GM18907 (cell line): ENCODE measurements around the gene MOGAT1.

ENCODE experiments used
- ATAC-seq: cut with Tn5 transposase; IDR thresholded peaks from one replicate; pipeline ENCODE4 v1.9.1; 2021; ENCODE audit warnings: mild to moderate bottlenecking, moderate library complexity; ENCODE audit not compliant: unreplicated experiment

The MOGAT1 gene, protein sequence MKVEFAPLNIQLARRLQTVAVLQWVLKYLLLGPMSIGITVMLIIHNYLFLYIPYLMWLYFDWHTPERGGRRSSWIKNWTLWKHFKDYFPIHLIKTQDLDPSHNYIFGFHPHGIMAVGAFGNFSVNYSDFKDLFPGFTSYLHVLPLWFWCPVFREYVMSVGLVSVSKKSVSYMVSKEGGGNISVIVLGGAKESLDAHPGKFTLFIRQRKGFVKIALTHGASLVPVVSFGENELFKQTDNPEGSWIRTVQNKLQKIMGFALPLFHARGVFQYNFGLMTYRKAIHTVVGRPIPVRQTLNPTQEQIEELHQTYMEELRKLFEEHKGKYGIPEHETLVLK

DNA sequence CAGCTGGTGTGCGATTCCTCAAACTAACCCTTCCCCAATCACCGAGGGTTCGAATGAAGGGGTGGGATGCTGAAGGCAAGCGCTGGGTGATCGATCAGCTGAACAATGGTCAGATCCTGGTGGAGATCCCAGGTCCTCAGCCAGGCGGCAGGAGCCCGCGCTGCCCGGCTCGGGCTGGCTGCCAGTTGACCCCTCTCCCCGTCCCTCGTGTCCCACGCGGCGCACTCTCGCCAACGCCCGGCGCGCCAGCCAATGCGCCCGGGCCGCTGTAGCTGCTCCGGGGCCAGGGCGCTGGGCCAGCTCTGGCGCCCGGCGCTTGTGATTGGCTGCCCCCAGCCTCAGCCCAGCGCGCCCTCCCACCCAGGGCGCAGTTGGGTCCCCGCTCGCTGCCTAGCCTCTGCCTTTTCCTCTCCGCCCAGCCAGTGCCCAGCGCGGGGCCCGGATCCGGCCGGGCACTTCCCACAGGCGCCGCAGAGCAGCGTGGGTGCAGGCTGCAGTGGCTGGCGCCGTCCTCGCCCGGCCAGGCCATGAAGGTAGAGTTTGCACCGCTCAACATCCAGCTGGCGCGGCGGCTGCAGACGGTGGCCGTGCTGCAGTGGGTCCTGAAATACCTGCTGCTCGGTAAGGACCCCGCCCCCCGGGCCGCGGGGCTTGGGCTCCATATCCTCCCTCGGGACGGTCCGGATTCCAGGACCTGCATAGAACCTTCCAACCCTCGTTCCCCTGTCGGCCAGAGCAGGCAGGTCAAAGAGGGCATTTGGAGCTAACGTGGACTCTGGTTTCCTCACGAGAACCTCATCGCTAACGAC is at the start of gene MOGAT1:
MOGAT1 (plus strand) TSS at position 400 of the 809 bp plus-strand sequence; CDS start at position 528, 128 bp downstream.
- ATAC-seq, result no peak

DNA sequence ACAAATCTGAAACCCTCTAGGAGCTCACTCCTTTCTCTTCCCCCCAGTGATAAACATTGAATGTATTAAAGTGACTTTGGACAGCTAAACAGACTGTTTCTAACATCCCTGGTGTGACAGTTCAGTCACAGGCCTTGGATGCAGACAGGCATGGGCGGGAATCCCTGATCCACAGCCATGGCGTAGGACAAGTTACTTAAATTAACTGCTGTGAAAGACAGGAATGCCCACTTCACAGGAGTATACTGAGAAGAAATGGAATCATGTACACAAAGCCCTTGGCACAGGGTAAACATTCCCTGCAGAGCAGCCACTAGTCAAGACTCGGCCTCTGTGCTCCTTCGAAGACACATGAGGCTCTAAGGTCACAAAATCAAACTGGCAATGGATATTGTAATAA is 49.6 kb upstream of the MOGAT1 start:
- ATAC-seq, result no peak

DNA sequence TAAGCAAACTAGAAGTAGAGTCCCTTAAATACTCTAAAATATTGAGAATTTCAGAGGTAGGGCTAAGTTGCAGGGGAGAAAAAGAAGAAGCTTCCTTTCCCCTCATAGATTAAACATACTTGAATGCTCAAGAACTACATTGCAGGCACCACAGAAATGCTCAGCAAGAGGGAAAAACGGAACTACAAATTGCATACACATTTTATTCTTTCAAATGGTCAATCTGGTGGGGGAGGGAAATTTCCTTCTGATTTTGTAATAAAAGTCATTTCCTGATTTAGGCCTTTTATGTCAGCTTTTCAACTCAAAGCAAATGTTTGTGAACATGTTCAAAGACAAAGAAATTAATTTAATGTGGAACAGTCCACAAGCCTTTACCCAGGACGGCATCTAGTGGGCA is 48.5 kb upstream of the MOGAT1 start:
- ATAC-seq, result no peak

DNA sequence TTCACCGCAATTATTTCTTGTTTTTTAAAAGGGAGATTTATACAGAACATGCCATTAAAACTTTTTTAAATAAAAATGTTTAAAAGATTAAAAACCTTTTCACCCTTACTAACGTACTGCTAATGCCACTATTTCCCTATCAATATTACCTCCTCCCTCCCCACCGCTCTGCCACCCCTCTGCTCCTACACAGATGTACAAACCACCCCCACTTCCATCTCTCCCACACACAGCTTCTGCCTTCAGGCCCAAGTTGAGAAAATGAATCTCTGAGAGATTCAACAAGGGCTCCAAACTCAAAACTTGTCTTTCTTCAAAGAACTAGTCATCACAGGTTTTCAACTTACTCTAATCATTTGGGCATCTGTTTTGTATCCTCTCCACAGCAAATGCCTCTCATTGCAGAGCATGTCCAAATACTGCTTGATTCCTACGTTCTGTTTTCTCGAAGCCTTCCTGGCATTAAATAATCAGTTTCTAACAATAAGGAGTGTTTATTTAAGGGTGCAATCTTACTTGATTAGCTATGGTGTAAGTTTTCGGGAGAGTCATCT is 47.6 kb upstream of the MOGAT1 start:
- ATAC-seq, result no peak

DNA sequence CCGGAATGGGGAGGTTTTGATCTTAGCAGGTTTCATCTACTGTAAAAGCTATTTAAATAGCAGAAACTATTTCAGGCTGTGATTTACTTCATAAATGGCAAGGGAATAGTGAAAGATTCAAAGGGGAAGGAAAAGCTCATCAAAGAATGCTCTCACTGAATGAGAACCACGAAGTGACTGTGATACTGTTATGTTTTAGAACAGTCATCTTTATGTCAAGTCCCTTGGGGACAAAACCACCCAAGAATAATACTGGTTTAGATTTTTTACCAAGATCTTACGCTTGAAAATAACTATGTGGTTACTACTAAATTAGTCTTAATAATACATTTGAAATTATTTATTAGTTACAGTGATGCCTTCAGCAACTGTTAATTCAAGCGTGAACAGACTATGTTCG is 43.7 kb upstream of the MOGAT1 start:
- no peak for ATAC-seq

DNA sequence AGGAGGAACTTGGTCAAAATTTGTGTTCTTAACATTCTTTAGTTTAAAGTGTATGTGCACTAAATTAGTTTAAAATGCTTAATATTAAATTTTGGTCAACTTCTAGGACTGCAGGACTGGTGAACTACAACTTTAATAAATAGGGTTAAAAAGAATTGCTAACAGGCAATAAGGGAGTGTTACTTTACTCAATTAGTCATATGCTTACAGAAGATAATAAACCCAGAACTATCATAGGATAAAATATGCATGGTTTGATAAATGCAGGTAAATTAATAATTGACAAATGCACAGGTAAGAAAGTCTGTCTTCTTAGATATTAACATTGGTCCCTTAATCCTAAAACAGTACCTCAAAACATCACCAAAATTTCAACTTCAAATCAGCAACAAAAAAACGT is 36.2 kb upstream of the MOGAT1 start:
- no peak for ATAC-seq

DNA sequence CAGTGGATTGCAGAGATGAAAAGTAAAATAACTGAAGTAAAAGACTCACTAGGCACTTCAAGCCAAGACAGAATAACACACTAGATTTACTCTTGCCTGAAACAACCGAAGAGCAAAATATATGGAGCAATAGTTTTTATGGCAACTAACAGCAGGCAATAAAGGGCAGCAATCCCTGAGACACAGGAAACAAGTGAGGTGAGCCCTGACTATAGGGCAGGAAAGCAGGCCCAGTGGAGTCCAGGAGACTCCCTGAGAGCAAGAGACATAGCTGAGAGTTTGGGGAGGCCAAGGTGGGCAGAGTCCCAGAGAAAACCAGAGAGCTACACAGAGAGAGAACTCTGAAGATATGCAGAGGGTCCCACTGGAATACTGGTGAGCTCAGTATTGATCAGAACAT is 34.4 kb upstream of the MOGAT1 start:
- no peak for ATAC-seq

DNA sequence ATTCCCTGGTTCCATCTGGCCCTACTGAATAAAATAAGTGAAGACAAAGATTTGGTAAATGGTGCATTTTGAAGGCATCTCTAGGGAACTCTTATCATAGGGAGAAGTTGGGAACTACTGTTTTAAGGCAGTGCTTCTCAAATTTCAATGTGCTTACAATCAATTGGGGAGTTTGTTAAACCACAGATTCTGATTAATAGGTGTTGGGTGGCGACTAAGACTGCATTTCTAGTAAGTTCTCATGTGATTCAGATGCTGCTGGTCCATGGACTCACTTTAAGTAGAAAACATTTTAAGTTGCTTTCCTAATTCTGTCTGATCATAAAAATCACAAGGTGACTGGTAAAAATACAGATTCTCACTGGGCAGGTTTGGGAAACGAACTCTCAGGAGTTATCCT is 30.1 kb upstream of the MOGAT1 start:
- ATAC-seq, result no peak

DNA sequence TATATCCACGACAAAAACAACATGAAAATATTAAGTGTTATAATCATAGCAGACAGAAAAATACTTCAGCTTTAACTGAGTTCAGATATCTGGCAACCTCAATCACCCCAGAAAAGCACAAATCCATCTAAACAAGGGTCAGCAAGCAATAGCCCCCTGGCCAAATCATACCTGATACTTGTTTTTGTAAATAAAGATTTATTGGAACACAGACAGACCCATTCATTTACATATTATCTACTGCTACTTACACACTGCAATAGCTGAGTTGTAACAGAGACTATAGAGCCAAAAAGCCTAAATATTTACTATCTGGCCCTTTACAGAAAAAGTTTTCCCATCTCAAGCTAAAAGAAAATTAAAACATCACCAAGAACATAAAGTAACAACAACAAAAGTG is 28.3 kb upstream of the MOGAT1 start:
- ATAC-seq, result no peak

DNA sequence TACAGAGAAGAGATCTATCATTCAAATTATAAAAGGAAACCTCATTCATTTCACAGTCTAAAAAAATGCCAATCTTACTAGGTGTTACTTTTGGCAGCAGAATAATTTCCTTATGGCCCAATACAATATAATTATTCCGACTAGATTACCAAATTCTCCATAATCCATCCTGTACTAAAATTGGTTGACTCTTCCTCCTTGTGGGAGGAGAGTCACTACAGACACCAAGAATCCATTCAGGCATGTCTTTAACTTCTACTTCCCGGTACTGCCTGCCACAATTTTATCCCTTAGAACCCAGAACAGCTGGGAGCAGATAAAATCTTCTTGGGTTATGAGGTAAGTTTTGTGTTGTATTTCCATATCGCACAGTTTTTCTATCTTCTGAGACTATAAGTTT is 25.4 kb upstream of the MOGAT1 start:
- ATAC-seq, result no peak

DNA sequence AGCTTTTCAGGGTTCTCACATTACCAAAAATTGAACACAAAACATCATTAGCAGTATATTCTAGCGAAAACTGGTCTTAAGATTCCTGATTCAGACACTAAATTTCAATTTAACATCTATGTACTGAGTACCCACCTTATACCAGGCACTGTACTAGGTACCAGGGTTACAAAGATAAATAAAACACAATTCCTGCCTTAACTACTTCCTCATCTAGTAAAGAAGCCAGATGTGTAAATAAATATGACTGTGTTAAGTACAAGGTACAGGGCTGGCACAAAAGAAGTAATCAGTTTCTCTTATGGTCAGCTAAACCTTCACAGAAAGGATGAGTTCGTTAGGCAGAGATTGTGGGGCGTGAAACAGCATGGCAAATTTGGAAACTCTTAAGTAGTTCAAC is 21.7 kb upstream of the MOGAT1 start:
- ATAC-seq, result no peak

DNA sequence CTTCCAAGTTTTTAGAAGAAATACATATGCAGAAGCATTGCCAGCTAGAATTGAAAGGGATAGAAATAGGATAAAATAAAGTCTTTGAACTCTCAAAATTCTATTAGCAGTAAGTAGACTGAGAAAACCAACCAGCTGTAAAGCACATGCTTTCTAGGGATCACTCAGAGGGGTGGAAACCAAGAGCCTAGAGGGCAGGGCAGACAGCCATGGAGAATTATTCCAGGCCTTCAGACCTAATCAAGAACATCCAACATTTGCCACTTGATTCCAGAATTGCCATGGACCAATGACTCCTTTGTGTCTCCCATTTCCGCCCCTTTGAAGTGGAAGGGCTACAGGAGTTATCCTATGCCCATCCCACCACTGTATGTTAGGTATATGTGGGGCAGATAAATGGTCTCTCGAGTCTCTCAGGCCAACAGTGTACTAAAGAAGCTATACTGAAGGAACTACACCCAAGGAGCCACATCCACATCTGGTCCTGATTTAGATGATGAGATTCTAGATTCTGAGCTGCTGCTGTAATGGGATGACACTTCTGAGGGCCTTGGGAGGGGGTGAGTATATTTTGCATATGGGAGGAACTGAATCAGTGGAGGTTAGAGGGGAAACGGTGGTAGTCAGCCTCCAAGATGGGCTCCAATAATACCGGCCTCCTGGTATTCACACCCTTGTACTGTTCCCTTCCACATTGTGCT is 19.6 kb upstream of the MOGAT1 start:
- no peak for ATAC-seq

DNA sequence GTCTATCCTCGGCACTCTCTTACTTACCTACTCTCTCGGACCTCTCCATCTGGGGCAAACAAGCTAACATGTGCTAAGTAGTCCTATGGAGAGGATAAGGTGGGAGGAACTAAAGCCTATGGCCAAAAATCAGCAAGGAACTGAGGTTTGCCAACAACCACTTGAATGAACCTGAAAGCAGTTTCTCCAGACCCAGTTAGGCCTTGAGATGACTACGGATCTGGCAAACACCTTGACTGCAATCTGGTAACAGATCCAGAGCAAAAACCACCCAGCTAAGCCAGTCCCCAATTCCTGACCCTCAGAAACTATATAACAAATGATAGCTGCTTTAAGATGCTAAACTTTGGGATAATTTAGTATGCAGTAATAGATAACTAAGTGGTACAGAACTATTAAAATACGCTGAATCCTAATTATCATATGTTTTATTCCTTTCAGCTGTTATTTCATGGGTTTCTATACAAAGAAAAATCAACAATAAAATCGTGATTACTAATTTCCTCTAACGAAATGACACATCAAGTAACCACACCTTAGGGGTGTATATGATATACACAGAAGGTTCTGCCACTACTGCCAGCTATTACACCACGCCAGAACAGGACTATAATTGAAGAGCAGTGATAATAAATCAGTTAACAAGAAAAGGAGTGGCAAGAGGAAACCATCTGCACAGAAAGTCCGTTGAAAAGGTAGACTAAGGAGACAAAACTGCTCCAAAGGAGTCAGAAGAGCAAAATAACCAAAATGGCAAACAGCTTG is 18.8 kb upstream of the MOGAT1 start:
- ATAC-seq, result no peak

DNA sequence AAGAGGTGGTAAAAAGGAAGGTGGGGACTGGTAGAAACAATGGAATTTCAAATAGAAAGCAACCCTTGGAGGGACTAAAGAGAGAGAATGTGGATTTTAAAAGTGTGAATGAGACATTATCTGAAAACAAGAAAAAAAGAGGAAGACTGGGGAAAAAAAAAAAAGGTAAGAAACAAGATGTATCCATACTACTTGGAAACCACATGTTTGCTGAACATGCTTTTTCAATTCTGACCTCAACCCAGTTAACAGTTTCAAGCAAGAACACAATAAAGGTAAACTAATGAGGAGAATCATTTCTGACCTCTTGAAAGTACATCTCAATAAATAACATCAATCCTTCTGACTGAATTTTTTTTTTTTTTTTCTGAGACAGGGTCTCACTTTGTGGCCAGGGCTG is 18.2 kb upstream of the MOGAT1 start:
- no peak for ATAC-seq

DNA sequence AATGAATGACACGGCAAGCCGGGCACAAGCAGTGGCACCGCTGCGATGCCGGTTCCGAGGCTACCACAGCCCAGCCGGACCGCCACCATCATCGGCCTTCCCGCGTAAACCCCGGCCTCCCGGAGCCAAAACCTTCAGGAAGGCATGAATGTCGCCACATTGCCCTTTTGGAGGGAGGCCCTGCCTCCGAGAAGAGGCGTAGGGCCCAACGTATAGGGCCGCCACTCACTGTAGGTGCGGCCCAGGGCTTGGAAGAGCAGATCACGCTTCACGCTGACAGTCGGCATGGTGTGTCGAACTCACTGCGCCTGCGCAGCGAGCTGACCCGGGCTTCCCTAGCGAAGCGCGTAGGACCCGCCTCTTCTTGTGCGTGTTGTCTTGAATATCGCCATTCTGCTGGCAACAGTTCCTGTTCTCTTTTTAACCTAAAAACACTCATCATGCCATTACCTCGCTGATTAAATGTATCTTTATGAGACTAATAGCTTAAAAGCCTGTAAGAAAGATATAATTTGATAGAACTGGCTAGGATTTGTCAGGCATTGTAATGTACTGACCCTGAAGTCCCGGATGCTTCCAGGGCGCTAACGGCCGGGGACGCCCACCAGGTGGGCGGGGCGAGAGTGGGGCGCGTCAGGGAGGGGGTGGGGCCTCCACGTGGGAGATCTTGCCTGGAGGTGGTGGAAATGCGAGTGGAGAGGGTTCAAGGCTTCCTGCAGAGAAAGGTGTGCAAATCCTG is 15.5 kb upstream of the MOGAT1 start, which contains the start of gene FARSB:
FARSB (minus strand) TSS at position 306 of the 739 bp plus-strand sequence; CDS start at position 287, 19 bp downstream.
- peak; percentile 94 for ATAC-seq

DNA sequence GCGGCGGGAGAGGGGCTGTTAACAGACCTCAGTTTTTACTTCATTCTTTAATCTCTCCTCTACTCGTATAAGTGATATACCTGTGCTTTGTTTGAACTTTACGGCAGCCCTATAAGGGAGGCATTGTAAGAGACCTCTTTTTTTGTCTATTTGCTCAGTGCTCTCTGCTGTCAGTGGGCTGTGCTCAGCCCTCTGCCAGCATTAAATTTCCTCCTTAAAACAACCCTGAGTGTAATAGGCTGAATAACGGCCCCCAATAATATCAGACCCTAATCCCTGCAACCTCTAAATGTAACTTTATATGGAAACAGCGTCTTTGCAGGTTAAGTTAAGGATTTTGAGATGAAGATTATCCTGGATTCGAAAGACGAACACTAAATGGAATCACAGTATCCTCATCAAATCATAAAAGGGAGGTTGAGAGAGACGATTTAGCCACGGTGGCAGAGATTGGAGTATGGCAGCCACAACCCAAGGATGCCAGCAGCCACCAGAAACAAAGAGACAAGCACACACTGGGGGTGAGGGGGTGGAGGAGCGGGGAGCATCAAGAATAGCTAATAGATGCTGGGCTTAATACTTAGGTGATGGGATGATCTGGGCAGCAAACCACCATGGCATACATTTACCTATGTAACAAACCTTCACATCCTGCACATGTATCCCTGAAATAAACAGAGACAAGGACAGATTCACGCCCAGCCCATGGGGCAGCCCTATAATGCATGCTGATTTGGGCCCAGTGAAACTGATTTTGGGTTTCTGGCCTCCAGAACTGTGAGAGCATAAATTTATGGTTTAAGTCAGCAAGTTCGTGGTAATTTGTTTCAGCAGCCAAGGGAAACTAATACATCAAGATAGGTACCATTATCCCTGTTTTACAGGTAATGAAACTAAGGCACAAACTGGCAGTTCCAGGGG is 14.7 kb upstream of the MOGAT1 start:
- ATAC-seq, result peak; percentile 33

DNA sequence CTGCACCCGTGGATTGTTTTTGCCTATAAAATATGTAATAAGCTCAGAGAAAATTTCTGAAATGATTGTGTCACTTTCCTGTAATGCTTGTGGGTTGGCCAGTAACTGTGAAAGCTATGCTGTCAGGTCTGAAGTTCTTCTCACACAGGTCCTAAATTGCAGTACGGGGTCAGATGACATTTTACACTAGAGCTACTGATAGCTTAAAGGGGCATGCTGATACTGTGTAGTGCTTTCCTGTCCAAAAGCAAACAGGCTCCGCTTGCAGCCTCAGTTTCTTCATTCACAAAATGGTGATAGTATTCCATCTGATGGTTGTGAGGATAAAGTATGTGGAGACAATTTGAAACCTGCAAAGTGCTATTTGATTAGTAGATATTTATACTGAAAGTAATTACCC is 8.0 kb upstream of the MOGAT1 start:
- no peak for ATAC-seq

DNA sequence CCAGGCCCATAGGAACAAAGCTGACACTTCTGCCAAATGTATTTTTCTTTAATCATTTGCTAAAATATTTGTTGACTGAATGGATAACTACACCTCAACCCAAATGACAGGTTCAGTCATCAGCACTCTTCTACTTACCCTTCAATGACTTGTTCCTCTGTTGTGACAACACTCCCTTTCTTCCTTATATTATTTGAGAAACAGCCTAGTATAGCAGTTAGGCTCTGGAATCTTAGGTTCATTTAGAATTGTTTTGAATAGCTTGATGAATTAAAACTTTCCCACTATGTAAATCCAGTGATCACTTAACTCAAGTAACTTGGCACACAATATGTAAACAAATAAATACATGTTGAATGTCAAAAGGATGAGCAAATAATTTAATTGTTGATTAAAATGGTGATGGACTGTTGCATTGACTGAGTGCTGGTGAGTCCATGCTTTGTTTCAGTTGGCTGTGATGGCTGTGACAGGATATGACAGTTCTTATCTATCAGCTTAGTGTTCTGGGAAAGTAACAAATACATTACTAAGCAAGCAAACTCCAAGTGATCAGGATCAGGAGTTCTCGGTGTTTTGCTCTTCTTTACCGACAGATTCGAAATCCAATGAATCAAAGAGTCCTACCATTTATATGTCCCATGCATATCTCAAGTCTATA is 2.8 kb upstream of the MOGAT1 start:
- ATAC-seq, result no peak
